ENCODE measurements around the gene CUX1. TPM values are rescaled to one million over a fixed set of nuclear protein-coding genes. Genes with fewer than 3 reads are reported as not detected.
A peak's percentile ranks its signal among the peaks of the same experiment; 100 is the strongest.

CUX1 gene
- total and polyA plus RNA-seq, 2 of the 13 experiments (the other 11 are each of a cell fraction or from before 2014, with no cell fraction given), result 13.7 to 14.9 TPM

- TF ChIP-seq ZFP91 (CRISPR knock-in tag; IDR thresholded peaks at IDR 0.05; ENCODE audit: borderline replicate concordance) (peak; percentile 35; the same call in 1 of the 2 replicates), ATF3 (CRISPR knock-in tag; IDR thresholded peaks at IDR 0.05) (peak; percentile 76; the same call in 1 of the 2 replicates), ZNF724P (CRISPR knock-in tag; IDR thresholded peaks at IDR 0.05; ENCODE audit: borderline replicate concordance) (no peak), ARNT2 (CRISPR knock-in tag; IDR thresholded peaks at IDR 0.05; ENCODE audit: low read depth) (no peak; the same call in 1 of the 2 replicates), SOX13 (IDR thresholded peaks at IDR 0.05) (no peak), SOX13 (CRISPR knock-in tag; conservative IDR thresholded peaks at IDR 0.05 in 1 of 2, IDR thresholded peaks at IDR 0.05 in 1 of 2) (peak in 1 of 2 experiments; percentile 89; a peak in 2 of 4 replicates), NFKBIZ (CRISPR knock-in tag; IDR thresholded peaks at IDR 0.05) (peak; percentile 60; the same call in 1 of the 2 replicates), SP140L (CRISPR knock-in tag; IDR thresholded peaks at IDR 0.05; ENCODE audit: borderline replicate concordance) (no peak), ATF7-NPFF (CRISPR knock-in tag; IDR thresholded peaks at IDR 0.05; ENCODE audit: low read depth) (no peak), HDAC1 (CRISPR knock-in tag; IDR thresholded peaks at IDR 0.05) (no peak; the same call in 1 of the 2 replicates), HNF1A (IDR thresholded peaks at IDR 0.05; ENCODE audit: low read depth) (0 out of 2 replicates have a peak, but pooled peaks have one; percentile 32), HNF1A (CRISPR knock-in tag; IDR thresholded peaks at IDR 0.05; ENCODE audit: borderline replicate concordance) (peak; percentile 54; the same call in 1 of the 2 replicates), NR2F2 (IDR thresholded peaks at IDR 0.05; ENCODE audit: borderline replicate concordance, low read depth) (peak; percentile 15; the same call in 1 of the 2 replicates), PBX2 (CRISPR knock-in tag; IDR thresholded peaks at IDR 0.05) (no peak), ZNF567 (CRISPR knock-in tag; IDR thresholded peaks at IDR 0.05; ENCODE audit: borderline replicate concordance) (no peak), RXRB (CRISPR knock-in tag; IDR thresholded peaks at IDR 0.05; ENCODE audit: borderline replicate concordance) (peak; percentile 47), POLR2G (IDR thresholded peaks at IDR 0.05; ENCODE audit: low read depth, low read length) (peak; percentile 68), ZNF263 (CRISPR knock-in tag; IDR thresholded peaks at IDR 0.05) (no peak), ELF1 (CRISPR knock-in tag; IDR thresholded peaks at IDR 0.05) (peak; percentile 56), CBX5 (CRISPR knock-in tag; IDR thresholded peaks at IDR 0.05; ENCODE audit: borderline replicate concordance) (peak; percentile 13; the same call in 1 of the 2 replicates), ZMAT5 (CRISPR knock-in tag; IDR thresholded peaks at IDR 0.05; ENCODE audit: borderline replicate concordance, low read depth) (no peak)
These were observed 65.5 kb downstream of the CUX1 start (continued) for GRCh38 chr7:101882595-101883564.
